A549 (cell line): ENCODE measurements around the gene LYPD6. TPM values are rescaled to one million over a fixed set of nuclear protein-coding genes. Genes with fewer than 3 reads are reported as not detected.

Experiments used
- ATAC-seq, 2 experiments: fragments of 200-7000 bp in 1 of 2; fragments of >200 bp in 1 of 2; cut with Nextera tagmentation in 1 of 2; cut with Tn5 transposase in 1 of 2; 3 replicates each; pipeline versions ENCODE4 v1.8.0 to v1.9.1; 2018 to 2020; ENCODE audit warnings: mild to moderate bottlenecking in 1 of 2, moderate library complexity in 1 of 2
- CTCF ChIA-PET: fragments of 300-600 bp; sonication (Branson Sonifier 250); formaldehyde crosslinking; extraction: SDS; loops from one replicate; lab custom pipeline; 2021; ENCODE audit warnings: antibody characterized with exemption, inconsistent platforms; lab: Yijun Ruan, JAX
- POLR2A ChIA-PET: fragments of 350-600 bp; formaldehyde crosslinking; extraction: SDS; loops from one replicate; lab custom pipeline; 2021; ENCODE audit warnings: antibody characterized with exemption, inconsistent platforms; lab: Yijun Ruan, JAX
- DNase-seq, 2 experiments: peaks; one replicate each; pipeline versions ENCODE4 v3.0.0 to v3.0.0-alpha.2; 2011 to 2016; ENCODE audit warnings: low read depth in 1 of 2, low spot score in 1 of 2
- FAIRE-seq: peaks from 2 replicates; lab custom pipeline; 2011; peaks lifted over from hg19 to GRCh38; lab: Jason Lieb, UNC
- H3K27ac ChIP-seq, 2 experiments: fragments of >200 bp; sonication (Bioruptor Twin); formaldehyde crosslinking; 3 replicates each; pipeline ENCODE4 v1.5.1; 2016 to 2017
- H3K4me1 ChIP-seq: fragments of >200 bp; sonication (Bioruptor Twin); formaldehyde crosslinking; 3 replicates; pipeline ENCODE4 v1.6.1; 2016
- H3K4me2 ChIP-seq: fragments of >200 bp; sonication (Bioruptor Twin); formaldehyde crosslinking; 3 replicates; pipeline ENCODE4 v1.6.1; 2016
- H3K4me3 ChIP-seq: fragments of >200 bp; sonication (Bioruptor Twin); formaldehyde crosslinking; 3 replicates; pipeline ENCODE4 v1.5.1; 2016
- H3K9me3 ChIP-seq: fragments of >200 bp; sonication (Bioruptor Twin); formaldehyde crosslinking; 3 replicates; pipeline ENCODE4 v1.6.1; 2016
- ATOH8 ChIP-seq: fragments of 250-450 bp; sonication (Bioruptor Pico); IDR thresholded peaks from 2 replicates; pipeline ENCODE4 v1.5.0; 2020; ENCODE audit warnings: low read depth, mild to moderate bottlenecking, moderate library complexity
- BCL3 ChIP-seq: fragments of >200 bp; sonication (Bioruptor Twin); formaldehyde crosslinking; IDR thresholded peaks from 3 replicates; pipeline ENCODE4 v1.6.1; 2016
- CEBPB ChIP-seq, 2 experiments: fragments of >200 bp in 1 of 2; sonication (Bioruptor Twin) in 1 of 2; formaldehyde crosslinking in 1 of 2; IDR thresholded peaks; 2 replicates each; pipeline ENCODE4 v1.6.1; 2012 to 2016
- CHD4 ChIP-seq: fragments of 200-600 bp; sonication (generic); IDR thresholded peaks from 2 replicates; pipeline ENCODE4 v1.6.1; 2016; ENCODE audit warnings: antibody characterized with exemption, mild to moderate bottlenecking, borderline replicate concordance
- CTCF ChIP-seq: fragments of >200 bp; sonication (Bioruptor Twin); formaldehyde crosslinking; IDR thresholded peaks from 3 replicates; pipeline ENCODE4 v1.5.1; 2016
- EHF ChIP-seq: fragments of 250-450 bp; sonication (Bioruptor Pico); IDR thresholded peaks from 2 replicates; pipeline ENCODE4 v1.5.0; 2020; ENCODE audit warnings: mild to moderate bottlenecking
- ESRRA ChIP-seq: fragments of 150-350 bp; IDR thresholded peaks from 2 replicates; pipeline ENCODE4 v1.6.1; 2014; ENCODE audit warnings: mild to moderate bottlenecking, low read length, borderline replicate concordance
- GATA3 ChIP-seq: IDR thresholded peaks from 2 replicates; pipeline ENCODE4 v1.6.1; 2012; ENCODE audit warnings: borderline replicate concordance
- HDAC2 ChIP-seq: fragments of 200-600 bp; sonication (generic); IDR thresholded peaks from 2 replicates; pipeline ENCODE4 v1.6.1; 2016
- HOXB5 ChIP-seq: fragments of 250-450 bp; sonication (Bioruptor Pico); IDR thresholded peaks from 2 replicates; pipeline ENCODE4 v1.5.0; 2020; ENCODE audit warnings: mild to moderate bottlenecking, moderate library complexity
- JUN ChIP-seq, 2 experiments: fragments of >200 bp; sonication (Bioruptor Twin); formaldehyde crosslinking; IDR thresholded peaks; 2 replicates in 1 of 2; 3 replicates in 1 of 2; pipeline ENCODE4 v1.6.1; 2016 to 2017
- JUNB ChIP-seq: fragments of >200 bp; sonication (Bioruptor Twin); formaldehyde crosslinking; IDR thresholded peaks from 2 replicates; pipeline ENCODE4 v1.6.1; 2016
- MAX ChIP-seq: IDR thresholded peaks from 2 replicates; pipeline ENCODE4 v1.6.1; 2012
- MAZ ChIP-seq: fragments of 150-350 bp; IDR thresholded peaks from 2 replicates; pipeline ENCODE4 v1.6.1; 2014; ENCODE audit warnings: antibody characterized with exemption, low read depth, low read length, borderline replicate concordance
- MYC ChIP-seq: IDR thresholded peaks from 2 replicates; pipeline ENCODE4 v1.6.1; 2012; ENCODE audit warnings: mild to moderate bottlenecking, inconsistent platforms, low read length, improper control_type of control experiment, borderline replicate concordance
- NPAS2 ChIP-seq: fragments of 250-450 bp; sonication (Bioruptor Pico); IDR thresholded peaks from 2 replicates; pipeline ENCODE4 v1.8.0; 2022; ENCODE audit warnings: mild to moderate bottlenecking, moderate library complexity, borderline replicate concordance
- NR3C1 ChIP-seq: fragments of >200 bp; sonication (Bioruptor Twin); formaldehyde crosslinking; IDR thresholded peaks from 3 replicates; pipeline ENCODE4 v1.6.1; 2017
- POLR2AphosphoS2 ChIP-seq: conservative IDR thresholded peaks from 2 replicates; pipeline ENCODE4 v1.6.1; 2012; ENCODE audit warnings: low read length, improper control_type of control experiment, inconsistent platforms
- RAD21 ChIP-seq, 2 experiments: fragments of >200 bp in 1 of 2; sonication (Bioruptor Twin) in 1 of 2; formaldehyde crosslinking in 1 of 2; IDR thresholded peaks in 1 of 2; conservative IDR thresholded peaks in 1 of 2; 2 replicates in 1 of 2; 3 replicates in 1 of 2; pipeline ENCODE4 v1.6.1; 2012 to 2018; ENCODE audit warnings: inconsistent platforms in 1 of 2
- WGBS: methylation state at CpG from one replicate; pipeline ENCODE4 v1.1.6; 2017; ENCODE audit errors: missing lambda C conversion rate; 5-methylcytosine and 5-hydroxymethylcytosine counted together
- polyA plus RNA-seq, 4 experiments: library from polyadenylated mRNA; depleted of rRNA in 3 of 4; stranded (reverse); fragments of >200 nt; fragmentation: RNase III in 1 of 4; extraction: RNeasy Plus Mini Kit Qiagen cat#74134 plus additional on column Dnase treatment in 1 of 4; gene quantifications; 2 replicates in 3 of 4; 3 replicates in 1 of 4; pipeline ENCODE4 v1.2.3, GENCODE V29; 2011 to 2017

The LYPD6 gene
- polyA plus RNA-seq, 2 of the 4 experiments (the other 2 are of a cell fraction): 0.08 to 0.09 TPM

GRCh38 chr2:149331023-149331400 lies 625 bp downstream of the LYPD6 start:
- Histone ChIP-seq H3K9me3 (no peaks in the 10 kb centered on the region), H3K4me1 (0 out of 3 replicates have a peak, but pooled peaks cover 8% of the 10 kb centered on the region), H3K27ac (peak overlapping the region in 1 of 2 experiments; percentile 73; a peak in 1 of 6 replicates), H3K4me3 (peak overlapping the region; percentile 55), H3K4me2 (peak overlapping the region; percentile 84)
- no peak for ATAC-seq
- no peak for DNase-seq
- ChIA-PET POLR2A (no interaction called here), CTCF (no interaction called here)
- WGBS: 53% methylated on average over 18 of the region's 19 CpGs
- no peak for FAIRE-seq
- TF ChIP-seq CEBPB (IDR thresholded peaks at IDR 0.05): no peak
- no peak for TF ChIP-seq NR3C1
- no peak for TF ChIP-seq EHF (CRISPR knock-in tag)
- TF ChIP-seq BCL3: no peak
- no peak for TF ChIP-seq CTCF
- TF ChIP-seq JUN (IDR thresholded peaks at IDR 0.05): no peak

GRCh38 chr2:149332364-149332763 lies 2.0 kb downstream of the LYPD6 start:
- no peaks in the 10 kb centered on the region for H3K9me3 ChIP-seq
- POLR2A ChIA-PET: no interaction called here
- no peak for DNase-seq
- 47% methylated on average over 2 of the region's 2 CpGs for WGBS
- no peak overlapping the region for H3K4me2 ChIP-seq
- TF ChIP-seq MAZ: no peak
- no peak for TF ChIP-seq GATA3
- no peak for TF ChIP-seq CHD4
- TF ChIP-seq HOXB5 (CRISPR knock-in tag): no peak
- TF ChIP-seq ATOH8 (CRISPR knock-in tag): no peak
- no peak for TF ChIP-seq MYC
- TF ChIP-seq NPAS2 (CRISPR knock-in tag): no peak
- TF ChIP-seq ESRRA: no peak
- TF ChIP-seq POLR2AphosphoS2: no peak
- no peak for TF ChIP-seq CTCF
- TF ChIP-seq JUN (IDR thresholded peaks at IDR 0.05): no peak
- TF ChIP-seq HDAC2: no peak
- TF ChIP-seq JUNB: no peak
- TF ChIP-seq MAX: no peak
- no peak for TF ChIP-seq RAD21 (conservative IDR thresholded peaks at IDR 0.05 in 1 of 2, IDR thresholded peaks at IDR 0.05 in 1 of 2)
- TF ChIP-seq, all 56 proteins: peak for 0
- CTCF ChIA-PET: no interaction called here
- ATAC-seq (no peak), FAIRE-seq (no peak)
- Histone ChIP-seq H3K27ac (no peak overlapping the region), H3K4me1 (0 out of 3 replicates have a peak, but pooled peaks cover 8% of the 10 kb centered on the region), H3K4me3 (no peak overlapping the region)
